A673 (cell line): ENCODE data around the gene PSENEN.

Source experiments
- CTCF ChIP-seq: fragments of 300-800, 200-600 bp; sonication (generic); conservative IDR thresholded peaks from 2 replicates; pipeline ENCODE4 v1.5.1; 2017; ENCODE audit warnings: low read depth, mild to moderate bottlenecking, antibody characterized with exemption, low read length, moderate library complexity, mixed read lengths
- EZH2 ChIP-seq: fragments of 200-600 bp; sonication (generic); IDR thresholded peaks from 2 replicates; pipeline ENCODE4 v1.6.1; 2017; ENCODE audit warnings: borderline replicate concordance, low read depth, mild to moderate bottlenecking, mixed read lengths, antibody characterized with exemption, low read length; ENCODE audit not compliant: poor library complexity, severe bottlenecking

DNA sequence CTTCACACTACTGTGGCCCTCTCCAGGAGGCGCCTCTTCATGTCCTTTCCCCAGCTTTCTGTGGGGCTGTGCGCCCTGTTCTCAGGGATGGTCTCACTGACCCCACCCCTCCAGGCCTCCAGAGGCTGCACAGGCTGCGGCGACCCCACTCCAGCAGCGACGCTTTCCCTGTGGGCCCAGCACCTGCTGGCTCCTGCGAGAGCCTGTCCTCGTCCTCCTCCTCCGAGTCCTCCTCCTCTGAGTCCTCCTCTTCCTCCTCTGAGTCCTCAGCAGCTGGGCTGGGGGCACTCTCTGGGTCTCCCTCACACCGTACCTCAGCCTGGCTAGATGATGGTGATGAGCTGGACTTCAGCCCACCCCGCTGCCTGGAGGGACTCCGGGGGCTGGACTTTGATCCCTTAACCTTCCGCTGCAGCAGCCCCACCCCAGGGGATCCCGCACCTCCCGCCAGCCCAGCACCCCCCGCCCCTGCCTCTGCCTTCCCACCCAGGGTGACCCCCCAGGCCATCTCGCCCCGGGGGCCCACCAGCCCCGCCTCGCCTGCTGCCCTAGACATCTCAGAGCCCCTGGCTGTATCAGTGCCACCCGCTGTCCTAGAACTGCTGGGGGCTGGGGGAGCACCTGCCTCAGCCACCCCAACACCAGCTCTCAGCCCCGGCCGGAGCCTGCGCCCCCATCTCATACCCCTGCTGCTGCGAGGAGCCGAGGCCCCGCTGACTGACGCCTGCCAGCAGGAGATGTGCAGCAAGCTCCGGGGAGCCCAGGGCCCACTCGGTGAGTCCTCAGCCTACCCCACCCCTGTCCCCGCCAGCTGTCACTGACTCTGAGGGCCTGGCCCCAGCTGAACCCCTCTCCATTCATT lies 41.1 kb downstream of the PSENEN start:
- TF ChIP-seq CTCF (no peak), EZH2 (no peak)
